HL-60 (cell line): ENCODE results near the gene TUBA1C.
"Not testable (repeated sequence)": the region's sequence is repeated elsewhere in the genome, so short reads cannot be mapped to it uniquely, and the experiment has no call there.

Source experiments
- CTCF ChIP-seq: IDR thresholded peaks from one replicate; pipeline ENCODE4 v1.5.1; 2011; ENCODE audit warnings: low read length, control low read depth, inconsistent platforms; ENCODE audit not compliant: insufficient read depth
- TF ChIP-seq, protein P1 (sequence below): IDR thresholded peaks from 2 replicates; pipeline ENCODE4 v1.6.1; 2012; ENCODE audit warnings: low read depth; ENCODE audit not compliant: insufficient replicate concordance

DNA sequence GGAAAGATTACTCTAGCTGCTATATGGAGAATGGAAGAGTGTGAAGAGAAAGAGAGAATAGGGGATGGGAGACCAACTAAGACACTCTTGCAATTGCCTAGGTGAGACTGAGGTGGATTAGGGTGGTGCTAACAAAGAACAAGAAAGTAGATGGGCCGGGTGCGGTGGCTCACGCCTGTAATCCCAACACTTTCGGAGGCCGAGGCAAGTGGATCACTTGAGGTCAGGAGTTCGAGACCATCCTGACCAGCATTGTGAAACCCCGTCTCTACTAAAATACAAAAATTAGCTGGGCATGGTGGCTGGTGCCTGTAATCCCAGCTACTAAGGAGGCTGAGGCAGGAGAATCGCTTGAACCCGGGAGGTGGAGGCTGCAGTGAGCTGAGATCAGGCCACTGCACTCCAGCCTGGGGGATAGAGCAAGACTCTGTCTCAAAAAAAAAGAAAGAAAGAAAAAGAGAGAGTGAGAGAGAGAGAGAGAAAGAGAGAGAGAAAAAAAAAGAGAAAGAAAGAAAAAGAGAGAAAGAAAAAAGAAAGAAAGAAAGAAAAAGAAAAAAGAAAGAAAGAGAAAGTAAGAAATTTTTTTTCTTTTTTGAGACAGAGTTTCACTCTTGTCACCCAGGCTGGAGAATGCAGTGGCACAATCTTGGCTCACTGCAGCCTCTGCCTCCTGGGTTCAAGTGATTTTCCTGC lies 55.7 kb downstream of the TUBA1C start:
- not testable (repeated sequence) for TF ChIP-seq CTCF
- TF ChIP-seq, protein P1, sequence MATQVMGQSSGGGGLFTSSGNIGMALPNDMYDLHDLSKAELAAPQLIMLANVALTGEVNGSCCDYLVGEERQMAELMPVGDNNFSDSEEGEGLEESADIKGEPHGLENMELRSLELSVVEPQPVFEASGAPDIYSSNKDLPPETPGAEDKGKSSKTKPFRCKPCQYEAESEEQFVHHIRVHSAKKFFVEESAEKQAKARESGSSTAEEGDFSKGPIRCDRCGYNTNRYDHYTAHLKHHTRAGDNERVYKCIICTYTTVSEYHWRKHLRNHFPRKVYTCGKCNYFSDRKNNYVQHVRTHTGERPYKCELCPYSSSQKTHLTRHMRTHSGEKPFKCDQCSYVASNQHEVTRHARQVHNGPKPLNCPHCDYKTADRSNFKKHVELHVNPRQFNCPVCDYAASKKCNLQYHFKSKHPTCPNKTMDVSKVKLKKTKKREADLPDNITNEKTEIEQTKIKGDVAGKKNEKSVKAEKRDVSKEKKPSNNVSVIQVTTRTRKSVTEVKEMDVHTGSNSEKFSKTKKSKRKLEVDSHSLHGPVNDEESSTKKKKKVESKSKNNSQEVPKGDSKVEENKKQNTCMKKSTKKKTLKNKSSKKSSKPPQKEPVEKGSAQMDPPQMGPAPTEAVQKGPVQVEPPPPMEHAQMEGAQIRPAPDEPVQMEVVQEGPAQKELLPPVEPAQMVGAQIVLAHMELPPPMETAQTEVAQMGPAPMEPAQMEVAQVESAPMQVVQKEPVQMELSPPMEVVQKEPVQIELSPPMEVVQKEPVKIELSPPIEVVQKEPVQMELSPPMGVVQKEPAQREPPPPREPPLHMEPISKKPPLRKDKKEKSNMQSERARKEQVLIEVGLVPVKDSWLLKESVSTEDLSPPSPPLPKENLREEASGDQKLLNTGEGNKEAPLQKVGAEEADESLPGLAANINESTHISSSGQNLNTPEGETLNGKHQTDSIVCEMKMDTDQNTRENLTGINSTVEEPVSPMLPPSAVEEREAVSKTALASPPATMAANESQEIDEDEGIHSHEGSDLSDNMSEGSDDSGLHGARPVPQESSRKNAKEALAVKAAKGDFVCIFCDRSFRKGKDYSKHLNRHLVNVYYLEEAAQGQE, result not testable (repeated sequence)
